Measurements from ENCODE around the gene PRDM15.

DNA sequence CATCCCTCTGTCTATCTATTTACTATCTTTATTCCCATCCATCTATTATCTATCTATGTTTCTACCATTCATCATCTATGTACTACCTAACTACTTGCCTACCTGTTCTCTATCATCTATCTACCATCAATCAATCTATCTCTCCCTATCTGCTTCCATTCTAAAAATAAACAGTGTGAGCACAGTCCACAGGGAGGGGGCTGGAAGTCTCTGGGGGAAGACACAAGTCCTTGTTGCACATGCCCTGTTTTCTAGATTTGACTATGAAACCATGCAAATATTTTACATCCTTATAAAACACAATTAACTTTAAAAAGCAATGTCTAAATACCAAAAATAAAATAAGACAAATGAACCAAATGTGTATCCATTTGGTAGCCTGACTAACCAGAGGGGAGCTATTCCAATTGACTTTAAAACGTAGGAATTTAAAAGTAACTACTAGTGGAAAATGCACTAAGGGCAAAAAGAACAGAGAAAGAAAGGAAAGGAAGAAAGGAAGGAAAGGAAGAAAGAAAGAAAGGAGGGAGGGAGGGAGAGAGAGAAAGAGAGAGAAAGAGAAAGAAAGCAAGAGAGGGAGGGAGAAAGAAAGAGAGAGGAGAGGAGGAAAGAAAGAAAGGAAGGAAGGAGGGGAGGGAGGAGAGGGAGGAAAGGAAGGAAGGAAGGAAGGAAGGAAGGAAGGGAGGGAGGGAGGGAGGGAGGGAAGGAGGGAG lies 98.7 kb downstream of the PRDM15 start:
- no peak for TF ChIP-seq POLR2AphosphoS5 (IDR thresholded peaks at IDR 0.05; ENCODE audit: low read depth, low read length)
- TF ChIP-seq ZNF274 (IDR thresholded peaks at IDR 0.05; ENCODE audit: low read depth, low read length) = no peak
